ENCODE results near the gene RNF222. TPM values are rescaled to one million over a fixed set of nuclear protein-coding genes. Genes with fewer than 3 reads are reported as not detected.

Gene RNF222
- total and polyA plus RNA-seq, 2 donors (not counting 1 experiment from before 2014, with no cell fraction given), result 3.0 TPM; not detected in 1

- Histone ChIP-seq H3K4me2 (replicated peaks; ENCODE audit: low read depth, low read length, poor library complexity, severe bottlenecking) (peak within 1 kb of the TSS; percentile 82), H3K36me3 (replicated peaks in 1 of 2; ENCODE audit: control extremely low read depth in 1 of 2, control insufficient read depth in 1 of 2, extremely low read depth in 1 of 2, insufficient read depth in 2 of 2, low read length in 1 of 2) (peaks cover 2 to 14% of the 10 kb centered on the region in 2 experiments), H3K27me3 (replicated peaks in 1 of 4; ENCODE audit: control extremely low read depth in 1 of 4, control insufficient read depth in 3 of 4, insufficient read depth in 4 of 4, low read length in 3 of 4) (no peaks in the 10 kb centered on the region), H3K4me1 (ENCODE audit: control insufficient read depth in 2 of 2, insufficient read depth in 2 of 2, low read length in 2 of 2) (peaks cover 20 to 23% of the 10 kb centered on the region in 2 donors), H2AFZ (ENCODE audit: insufficient read depth, low read depth, low read length, poor library complexity, severe bottlenecking) (peak within 1 kb of the TSS; percentile 97), H3K27ac (ENCODE audit: low read length in 2 of 2) (peak within 1 kb of the TSS; percentile 93 to 95), H3K79me2 (ENCODE audit: control insufficient read depth, insufficient read depth, low read length) (peaks cover 43% of the 10 kb centered on the region), H3K4me3 (ENCODE audit: control extremely low read depth in 1 of 5, extremely low read depth in 1 of 5, insufficient read depth in 1 of 5, low read depth in 2 of 5, low read length in 4 of 5) (peak within 1 kb of the TSS; percentile 77 to 91 (median 88)), H4K20me1 (ENCODE audit: control insufficient read depth, insufficient read depth, low read length, poor library complexity, severe bottlenecking) (peaks cover 31% of the 10 kb centered on the region), H3K9me3 (ENCODE audit: control extremely low read depth in 1 of 3, control insufficient read depth in 2 of 3, insufficient read depth in 1 of 3, low read length in 2 of 3) (no peaks in the 10 kb centered on the region), H3K9ac (ENCODE audit: low read length) (peak within 1 kb of the TSS; percentile 93)
- under 1% methylated on average over 66 of the region's 68 CpGs for WGBS (ENCODE audit: insufficient coverage)
- intact Hi-C loops (cut with micrococcal nuclease), result loop anchor here (2.0 to 10.0 kb wide), 5 partner anchors 25 to 1423 kb away; partner anchors contain the start of genes CTC1, MYH10, PFAS and RNASEK
- ATAC-seq (ENCODE audit: low read depth), result peak; percentile 94
- no peak for TF ChIP-seq EZH2 (IDR thresholded peaks at IDR 0.05; ENCODE audit: borderline replicate concordance, insufficient read depth, low read depth, low read length, poor library complexity, severe bottlenecking)
- TF ChIP-seq, protein P1, sequence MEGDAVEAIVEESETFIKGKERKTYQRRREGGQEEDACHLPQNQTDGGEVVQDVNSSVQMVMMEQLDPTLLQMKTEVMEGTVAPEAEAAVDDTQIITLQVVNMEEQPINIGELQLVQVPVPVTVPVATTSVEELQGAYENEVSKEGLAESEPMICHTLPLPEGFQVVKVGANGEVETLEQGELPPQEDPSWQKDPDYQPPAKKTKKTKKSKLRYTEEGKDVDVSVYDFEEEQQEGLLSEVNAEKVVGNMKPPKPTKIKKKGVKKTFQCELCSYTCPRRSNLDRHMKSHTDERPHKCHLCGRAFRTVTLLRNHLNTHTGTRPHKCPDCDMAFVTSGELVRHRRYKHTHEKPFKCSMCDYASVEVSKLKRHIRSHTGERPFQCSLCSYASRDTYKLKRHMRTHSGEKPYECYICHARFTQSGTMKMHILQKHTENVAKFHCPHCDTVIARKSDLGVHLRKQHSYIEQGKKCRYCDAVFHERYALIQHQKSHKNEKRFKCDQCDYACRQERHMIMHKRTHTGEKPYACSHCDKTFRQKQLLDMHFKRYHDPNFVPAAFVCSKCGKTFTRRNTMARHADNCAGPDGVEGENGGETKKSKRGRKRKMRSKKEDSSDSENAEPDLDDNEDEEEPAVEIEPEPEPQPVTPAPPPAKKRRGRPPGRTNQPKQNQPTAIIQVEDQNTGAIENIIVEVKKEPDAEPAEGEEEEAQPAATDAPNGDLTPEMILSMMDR (IDR thresholded peaks at IDR 0.05), result no peak
- Mint-ChIP-seq H3K27ac (peak within 1 kb of the TSS; percentile 98), H3K4me3 (peak within 1 kb of the TSS; percentile 98), H3K4me1 (peaks cover 36% of the 10 kb centered on the region), H3K9me3 (ENCODE audit: insufficient read depth) (no peaks in the 10 kb centered on the region), H3K27me3 (no peaks in the 10 kb centered on the region)
- ChIA-PET POLR2A (no interaction called here), CTCF (interaction anchor here (0.8 to 2.4 kb wide), 5 partner anchors 25 to 350 kb away, joined by 4 to 10 read pairs (median 6); no protein-coding TSS in a partner anchor)
- DNase-seq, result peak; percentile 98
These were observed 37.9 kb upstream of the RNF222 start, which contains the start of gene NDEL1 for GRCh38 chr17:8435245-8436168. TSS of gene NDEL1 (plus strand) at chr17:8435884. CDS start at chr17:8444272, 8,388 bp downstream.

Measured in B cell (primary cell).